ENCODE measurements around the gene MUC4. TPM values are rescaled to one million over a fixed set of nuclear protein-coding genes. Genes with fewer than 3 reads are reported as not detected.

Gene MUC4
- total and polyA plus RNA-seq, 2 experiments from 2014 or later: not detected

DNA sequence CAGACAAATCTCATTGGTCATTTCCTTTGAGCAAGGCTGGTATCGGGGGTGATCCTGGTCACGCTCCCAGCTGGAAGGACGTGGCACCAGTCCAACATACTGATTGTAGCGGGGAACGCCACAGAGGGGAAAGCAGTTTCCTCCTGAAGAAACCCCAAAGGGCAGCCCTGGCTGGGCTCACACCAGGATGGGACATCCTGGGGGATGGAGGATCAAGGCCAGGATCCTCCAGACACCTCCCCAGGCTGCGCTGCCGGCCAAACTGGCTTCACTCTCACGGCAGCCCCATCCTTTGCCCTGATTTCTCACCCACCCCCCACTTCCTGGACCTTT, 54.3 kb downstream of the MUC4 start:
- DNase-seq: no peak
- WGBS, 2 experiments (ENCODE audit: low coverage in 1 of 2, low lambda C conversion rate in 2 of 2, missing lambda C conversion rate in 2 of 2): 33% methylated on average over 8 of the region's 8 CpGs
- Histone ChIP-seq H3K9me2 (ENCODE audit: insufficient read depth) (no peaks in the 10 kb centered on the region), H3K79me2 (ENCODE audit: insufficient read depth) (no peaks in the 10 kb centered on the region), H3K4me1 (ENCODE audit: insufficient read depth) (no peaks in the 10 kb centered on the region), H3K4me3 (no peak overlapping the region), H3K27me3 (replicated peaks; ENCODE audit: insufficient read depth) (peaks cover 31% of the 10 kb centered on the region), H3K9me3 (ENCODE audit: low read depth) (no peaks in the 10 kb centered on the region), H3K4me2 (ENCODE audit: unreplicated experiment) (no peak overlapping the region), H3F3A (ENCODE audit: insufficient read depth) (no peaks in the 10 kb centered on the region), H4K20me1 (ENCODE audit: insufficient read depth) (no peaks in the 10 kb centered on the region), H2AFZ (no peak overlapping the region), H3K27ac (no peak overlapping the region), H3K9ac (no peak overlapping the region), H3K36me3 (ENCODE audit: low read depth) (no peaks in the 10 kb centered on the region)
- in situ Hi-C loops (cut with MboI): no loop called here
- TF ChIP-seq EZH2 (IDR thresholded peaks at IDR 0.05; ENCODE audit: insufficient read depth, poor library complexity, severe bottlenecking) (no peak), EZH2phosphoT487 (IDR thresholded peaks at IDR 0.05; ENCODE audit: insufficient read depth, low read depth) (no peak)

DNA sequence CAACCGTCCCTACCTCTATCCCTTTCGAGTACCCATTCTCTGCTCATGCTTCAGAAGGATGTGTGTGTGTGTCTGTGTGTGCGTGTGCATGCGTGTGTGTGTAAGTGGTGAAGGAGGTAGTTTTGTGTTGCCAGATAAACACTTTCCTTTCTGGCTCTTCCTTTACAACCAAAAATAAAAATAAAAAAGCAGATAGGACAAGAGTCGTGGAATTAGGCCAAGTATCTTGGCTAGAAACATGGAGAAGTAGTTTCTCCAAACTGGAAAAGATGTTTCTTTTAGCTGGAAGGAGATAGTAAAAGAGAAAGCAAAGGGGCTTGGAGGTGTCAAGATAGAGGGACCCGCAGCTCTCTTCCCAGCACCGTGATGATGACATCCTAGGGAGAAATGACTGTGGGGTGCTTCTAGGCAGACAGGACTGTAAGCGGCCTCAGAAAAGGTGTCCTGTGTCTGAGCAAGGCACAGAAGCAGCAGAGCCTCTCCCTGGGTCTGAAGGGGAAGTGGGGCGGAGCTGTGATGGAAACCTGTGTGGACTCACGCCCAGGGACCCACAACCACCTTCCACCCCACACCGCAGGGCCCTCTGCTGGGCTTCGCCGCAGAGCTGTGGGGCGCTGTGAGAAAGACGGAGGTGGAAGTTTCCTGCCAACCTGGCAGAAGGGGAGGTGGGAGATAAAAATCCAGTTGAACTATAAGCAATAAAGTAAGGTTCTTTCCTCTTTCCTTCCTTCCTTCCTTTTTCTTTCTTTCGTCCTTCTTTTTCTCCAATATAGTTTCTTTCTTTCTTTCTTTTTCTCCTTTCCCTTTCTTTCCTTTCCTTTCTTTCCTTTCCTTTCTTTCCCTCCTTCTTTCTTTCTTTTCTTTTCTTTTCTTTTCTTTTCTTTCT, 55.7 kb downstream of the MUC4 start:
- Histone ChIP-seq H2AFZ (no peak overlapping the region), H3K9ac (no peak overlapping the region), H3K27ac (no peak overlapping the region), H3K79me2 (ENCODE audit: insufficient read depth) (no peaks in the 10 kb centered on the region), H3K9me3 (ENCODE audit: low read depth) (no peaks in the 10 kb centered on the region), H4K20me1 (ENCODE audit: insufficient read depth) (no peaks in the 10 kb centered on the region), H3K27me3 (replicated peaks; ENCODE audit: insufficient read depth) (peaks cover 26% of the 10 kb centered on the region), H3K4me1 (ENCODE audit: insufficient read depth) (no peaks in the 10 kb centered on the region), H3K4me2 (ENCODE audit: unreplicated experiment) (no peak overlapping the region), H3K36me3 (ENCODE audit: low read depth) (no peaks in the 10 kb centered on the region), H3K4me3 (no peak overlapping the region), H3K9me2 (ENCODE audit: insufficient read depth) (no peaks in the 10 kb centered on the region), H3F3A (ENCODE audit: insufficient read depth) (no peaks in the 10 kb centered on the region)
- DNase-seq: no peak
- TF ChIP-seq EZH2 (IDR thresholded peaks at IDR 0.05; ENCODE audit: insufficient read depth, poor library complexity, severe bottlenecking): no peak
- TF ChIP-seq EZH2phosphoT487 (IDR thresholded peaks at IDR 0.05; ENCODE audit: insufficient read depth, low read depth): no peak
- in situ Hi-C loops (cut with MboI): no loop called here
- WGBS, 2 experiments (ENCODE audit: low coverage in 1 of 2, low lambda C conversion rate in 2 of 2, missing lambda C conversion rate in 2 of 2): 60 to 61% methylated on average over 16 of the region's 16 CpGs

DNA sequence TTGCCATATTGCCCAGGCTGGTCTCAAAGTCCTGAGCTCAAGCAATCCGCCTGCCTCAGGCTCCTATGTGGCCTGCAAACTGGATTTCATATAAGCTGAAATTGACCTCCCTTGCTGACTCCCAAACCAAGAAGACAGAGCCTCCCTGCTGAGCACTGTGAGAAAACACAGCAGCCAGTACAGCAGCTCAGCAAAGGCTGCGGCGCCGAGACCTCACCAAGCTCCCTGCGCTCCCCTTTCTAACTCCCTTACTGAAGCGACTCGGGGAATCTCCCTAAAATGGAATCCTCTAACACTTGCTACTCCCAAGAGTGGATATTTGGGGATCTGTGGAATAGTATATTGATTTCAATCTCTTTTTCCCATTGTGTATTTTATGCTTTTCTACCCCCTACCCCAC, 56.3 kb downstream of the MUC4 start:
- H3K9me2 ChIP-seq (ENCODE audit: insufficient read depth): no peaks in the 10 kb centered on the region
- H3K9ac ChIP-seq: no peak overlapping the region
- H3K27me3 ChIP-seq (replicated peaks; ENCODE audit: insufficient read depth): peaks cover 21% of the 10 kb centered on the region
- H2AFZ ChIP-seq: no peak overlapping the region
- H3K4me3 ChIP-seq: no peak overlapping the region
- H3K79me2 ChIP-seq (ENCODE audit: insufficient read depth): no peaks in the 10 kb centered on the region
- no peaks in the 10 kb centered on the region for H3K4me1 ChIP-seq (ENCODE audit: insufficient read depth)
- 64 to 81% methylated on average over 7 of the region's 7 CpGs for WGBS, 2 experiments (ENCODE audit: low coverage in 1 of 2, low lambda C conversion rate in 2 of 2, missing lambda C conversion rate in 2 of 2)
- H3K36me3 ChIP-seq (ENCODE audit: low read depth): no peaks in the 10 kb centered on the region
- no peaks in the 10 kb centered on the region for H3F3A ChIP-seq (ENCODE audit: insufficient read depth)
- TF ChIP-seq EZH2 (IDR thresholded peaks at IDR 0.05; ENCODE audit: insufficient read depth, poor library complexity, severe bottlenecking) (no peak), EZH2phosphoT487 (IDR thresholded peaks at IDR 0.05; ENCODE audit: insufficient read depth, low read depth) (no peak)
- H4K20me1 ChIP-seq (ENCODE audit: insufficient read depth): no peaks in the 10 kb centered on the region
- in situ Hi-C loops (cut with MboI): no loop called here
- H3K27ac ChIP-seq: no peak overlapping the region
- DNase-seq: no peak
- H3K9me3 ChIP-seq (ENCODE audit: low read depth): no peaks in the 10 kb centered on the region
- no peak overlapping the region for H3K4me2 ChIP-seq (ENCODE audit: unreplicated experiment)

DNA sequence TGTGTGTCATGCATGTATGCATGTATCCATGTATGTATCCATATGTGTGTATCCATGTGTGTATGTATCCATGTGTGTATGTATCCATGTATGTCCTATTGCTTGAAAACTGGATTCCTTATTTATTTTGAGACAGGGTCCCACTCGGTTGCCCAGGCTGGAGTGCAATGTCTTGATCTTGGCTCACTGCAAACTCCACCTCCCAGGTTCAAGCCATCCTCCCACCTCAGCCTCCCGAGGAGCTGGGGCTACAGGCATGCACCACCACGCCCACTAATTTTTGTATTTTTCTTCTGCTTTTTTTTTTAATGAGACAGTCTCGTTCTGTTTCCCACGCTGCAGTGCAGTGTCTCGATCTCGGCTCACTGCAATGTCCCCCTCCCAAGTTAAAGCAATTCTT, 56.8 kb downstream of the MUC4 start:
- Histone ChIP-seq H3K27ac (no peak overlapping the region), H3K9ac (no peak overlapping the region), H3K4me3 (no peak overlapping the region), H3K79me2 (ENCODE audit: insufficient read depth) (no peaks in the 10 kb centered on the region), H3F3A (ENCODE audit: insufficient read depth) (no peaks in the 10 kb centered on the region), H3K9me2 (ENCODE audit: insufficient read depth) (no peaks in the 10 kb centered on the region), H3K27me3 (replicated peaks; ENCODE audit: insufficient read depth) (peaks cover 21% of the 10 kb centered on the region), H3K9me3 (ENCODE audit: low read depth) (no peaks in the 10 kb centered on the region), H4K20me1 (ENCODE audit: insufficient read depth) (no peaks in the 10 kb centered on the region), H3K4me1 (ENCODE audit: insufficient read depth) (no peaks in the 10 kb centered on the region), H3K36me3 (ENCODE audit: low read depth) (no peaks in the 10 kb centered on the region), H2AFZ (no peak overlapping the region), H3K4me2 (ENCODE audit: unreplicated experiment) (no peak overlapping the region)
- no peak for TF ChIP-seq EZH2 (IDR thresholded peaks at IDR 0.05; ENCODE audit: insufficient read depth, poor library complexity, severe bottlenecking)
- TF ChIP-seq EZH2phosphoT487 (IDR thresholded peaks at IDR 0.05; ENCODE audit: insufficient read depth, low read depth): no peak
- 54 to 61% methylated on average over 7 of the region's 7 CpGs for WGBS, 2 experiments (ENCODE audit: low coverage in 1 of 2, low lambda C conversion rate in 2 of 2, missing lambda C conversion rate in 2 of 2)
- in situ Hi-C loops (cut with MboI): no loop called here
- no peak for DNase-seq
